Endothelial cell of umbilical vein (primary cell): ENCODE results near the gene RIPOR3.

Experiments
- EZH2 ChIP-seq: IDR thresholded peaks from 2 replicates; pipeline ENCODE4 v1.6.1; 2012; ENCODE audit warnings: borderline replicate concordance, low read depth, mild to moderate bottlenecking, moderate library complexity, low read length, inconsistent platforms; ENCODE audit not compliant: severe bottlenecking
- FOS ChIP-seq: IDR thresholded peaks from 2 replicates; pipeline ENCODE4 v1.6.1; 2011; ENCODE audit warnings: mild to moderate bottlenecking, low read length, moderate library complexity, borderline replicate concordance; ENCODE audit not compliant: insufficient read depth
- GATA2 ChIP-seq: IDR thresholded peaks from 2 replicates; pipeline ENCODE4 v1.7.0; 2011; ENCODE audit warnings: low read depth, mild to moderate bottlenecking, moderate library complexity, mixed read lengths, low read length; ENCODE audit not compliant: insufficient read length, insufficient read depth
- JUN ChIP-seq: IDR thresholded peaks from 2 replicates; pipeline ENCODE4 v1.6.1; 2011; ENCODE audit warnings: borderline replicate concordance, low read depth; ENCODE audit not compliant: insufficient read length, insufficient read depth
- POLR2A ChIP-seq: IDR thresholded peaks from 2 replicates; pipeline ENCODE4 v1.6.1; 2012; ENCODE audit warnings: low read depth, mild to moderate bottlenecking, control low read depth, low read length
- POLR2AphosphoS5 ChIP-seq: IDR thresholded peaks from 2 replicates; pipeline ENCODE4 v1.6.1; 2012; ENCODE audit warnings: low read depth, mild to moderate bottlenecking, control low read depth, low read length, moderate library complexity; ENCODE audit not compliant: insufficient read depth
- TF ChIP-seq, protein P1 (sequence below), 2 donors: IDR thresholded peaks; 1 replicate in 1 of 2; 2 replicates in 1 of 2; pipeline ENCODE4 v1.5.1; 2011; ENCODE audit warnings: low read length in 2 of 2, mild to moderate bottlenecking in 2 of 2, moderate library complexity in 2 of 2, control low read depth in 1 of 2, inconsistent platforms in 1 of 2, low read depth in 1 of 2; ENCODE audit not compliant: insufficient read depth in 1 of 2; ENCODE audit errors: extremely low read depth in 1 of 2

DNA sequence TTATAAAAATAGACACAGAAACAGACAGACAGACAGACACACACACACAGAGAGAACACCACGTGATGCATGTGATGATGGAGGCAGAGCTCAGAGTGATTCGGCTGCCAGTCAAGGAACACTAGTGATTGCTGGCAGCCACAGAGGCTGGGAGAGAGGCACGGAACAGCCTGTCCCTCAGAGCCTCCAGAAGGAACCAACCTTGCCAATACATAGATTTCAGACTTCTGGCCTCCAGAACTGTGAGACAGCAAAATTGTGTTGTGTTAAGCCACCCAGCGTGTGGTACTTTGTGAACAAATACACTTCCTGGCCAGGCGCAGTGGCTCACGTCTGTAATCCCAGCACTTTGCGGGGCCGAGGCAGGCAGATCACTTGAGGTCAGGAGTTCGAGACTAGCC, 30.5 kb upstream of the RIPOR3 start:
- TF ChIP-seq, protein P1, sequence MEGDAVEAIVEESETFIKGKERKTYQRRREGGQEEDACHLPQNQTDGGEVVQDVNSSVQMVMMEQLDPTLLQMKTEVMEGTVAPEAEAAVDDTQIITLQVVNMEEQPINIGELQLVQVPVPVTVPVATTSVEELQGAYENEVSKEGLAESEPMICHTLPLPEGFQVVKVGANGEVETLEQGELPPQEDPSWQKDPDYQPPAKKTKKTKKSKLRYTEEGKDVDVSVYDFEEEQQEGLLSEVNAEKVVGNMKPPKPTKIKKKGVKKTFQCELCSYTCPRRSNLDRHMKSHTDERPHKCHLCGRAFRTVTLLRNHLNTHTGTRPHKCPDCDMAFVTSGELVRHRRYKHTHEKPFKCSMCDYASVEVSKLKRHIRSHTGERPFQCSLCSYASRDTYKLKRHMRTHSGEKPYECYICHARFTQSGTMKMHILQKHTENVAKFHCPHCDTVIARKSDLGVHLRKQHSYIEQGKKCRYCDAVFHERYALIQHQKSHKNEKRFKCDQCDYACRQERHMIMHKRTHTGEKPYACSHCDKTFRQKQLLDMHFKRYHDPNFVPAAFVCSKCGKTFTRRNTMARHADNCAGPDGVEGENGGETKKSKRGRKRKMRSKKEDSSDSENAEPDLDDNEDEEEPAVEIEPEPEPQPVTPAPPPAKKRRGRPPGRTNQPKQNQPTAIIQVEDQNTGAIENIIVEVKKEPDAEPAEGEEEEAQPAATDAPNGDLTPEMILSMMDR (IDR thresholded peaks at IDR 0.05; ENCODE audit: extremely low read depth in 1 of 2, insufficient read depth in 1 of 2, low read depth in 1 of 2, low read length in 2 of 2) = no peak
- TF ChIP-seq POLR2A (no peak), POLR2AphosphoS5 (no peak), EZH2 (no peak), FOS (no peak), GATA2 (no peak), JUN (no peak)
